Measurements from ENCODE around the gene SLC25A27. TPM values are rescaled to one million over a fixed set of nuclear protein-coding genes. Genes with fewer than 3 reads are reported as not detected.

The SLC25A27 gene
- total RNA-seq, 1 donor from 2014 or later: 0.78 TPM

DNA sequence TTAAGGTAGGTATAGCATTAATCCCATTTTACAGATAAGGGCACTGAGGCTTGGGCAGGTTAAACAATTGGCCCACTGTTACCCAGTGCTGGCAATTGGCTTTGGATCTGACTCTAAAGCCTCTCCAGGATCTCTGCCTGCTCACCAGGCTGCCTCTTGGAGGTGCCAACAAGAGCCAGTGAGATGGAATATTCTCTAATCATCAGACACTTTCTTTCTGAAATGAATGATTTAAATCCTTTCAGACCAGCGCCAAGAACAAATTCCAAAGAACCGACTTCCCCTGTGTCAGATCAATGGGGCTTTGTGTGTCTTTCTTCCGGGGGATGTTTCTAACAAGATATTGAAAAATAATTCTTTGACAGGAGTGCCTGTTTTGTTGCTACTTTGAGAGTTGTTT is 23.8 kb upstream of the SLC25A27 start:
- ATAC-seq (ENCODE audit: low read depth): no peak
- POLR2A ChIA-PET: no interaction called here
- CTCF ChIA-PET: no interaction called here
- TF ChIP-seq, protein P1, sequence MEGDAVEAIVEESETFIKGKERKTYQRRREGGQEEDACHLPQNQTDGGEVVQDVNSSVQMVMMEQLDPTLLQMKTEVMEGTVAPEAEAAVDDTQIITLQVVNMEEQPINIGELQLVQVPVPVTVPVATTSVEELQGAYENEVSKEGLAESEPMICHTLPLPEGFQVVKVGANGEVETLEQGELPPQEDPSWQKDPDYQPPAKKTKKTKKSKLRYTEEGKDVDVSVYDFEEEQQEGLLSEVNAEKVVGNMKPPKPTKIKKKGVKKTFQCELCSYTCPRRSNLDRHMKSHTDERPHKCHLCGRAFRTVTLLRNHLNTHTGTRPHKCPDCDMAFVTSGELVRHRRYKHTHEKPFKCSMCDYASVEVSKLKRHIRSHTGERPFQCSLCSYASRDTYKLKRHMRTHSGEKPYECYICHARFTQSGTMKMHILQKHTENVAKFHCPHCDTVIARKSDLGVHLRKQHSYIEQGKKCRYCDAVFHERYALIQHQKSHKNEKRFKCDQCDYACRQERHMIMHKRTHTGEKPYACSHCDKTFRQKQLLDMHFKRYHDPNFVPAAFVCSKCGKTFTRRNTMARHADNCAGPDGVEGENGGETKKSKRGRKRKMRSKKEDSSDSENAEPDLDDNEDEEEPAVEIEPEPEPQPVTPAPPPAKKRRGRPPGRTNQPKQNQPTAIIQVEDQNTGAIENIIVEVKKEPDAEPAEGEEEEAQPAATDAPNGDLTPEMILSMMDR (IDR thresholded peaks at IDR 0.05): no peak
- Mint-ChIP-seq H3K27ac (no peak overlapping the region), H3K4me3 (no peak overlapping the region), H3K4me1 (peaks cover 7% of the 10 kb centered on the region), H3K36me3 (ENCODE audit: low read depth) (no peaks in the 10 kb centered on the region), H3K9me3 (no peaks in the 10 kb centered on the region), H3K27me3 (no peaks in the 10 kb centered on the region)
- no peak for DNase-seq
- intact Hi-C loops (cut with micrococcal nuclease): no loop called here

DNA sequence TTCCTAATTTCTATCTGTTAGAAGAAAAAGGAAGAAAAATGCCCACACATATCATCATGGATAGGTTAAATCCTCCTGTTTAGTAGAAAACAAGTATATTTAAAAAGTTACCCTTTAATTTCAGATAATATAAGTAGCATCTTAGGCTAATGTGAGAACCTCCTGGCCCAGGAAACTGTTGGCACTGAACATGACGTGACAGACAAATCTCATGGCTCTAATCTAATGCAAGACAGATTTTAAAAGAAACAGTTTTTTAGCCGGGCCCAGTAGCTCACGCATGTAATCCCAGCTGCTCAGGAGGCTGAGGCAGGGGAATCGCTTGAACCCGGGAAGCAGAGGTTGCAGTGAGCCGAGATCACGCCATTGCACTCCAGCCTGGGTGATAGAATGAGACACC is 23.1 kb upstream of the SLC25A27 start:
- H3K27ac Mint-ChIP-seq: no peak overlapping the region
- H3K36me3 Mint-ChIP-seq (ENCODE audit: low read depth): no peaks in the 10 kb centered on the region
- no peaks in the 10 kb centered on the region for H3K9me3 Mint-ChIP-seq
- intact Hi-C loops (cut with micrococcal nuclease): no loop called here
- ChIA-PET CTCF (no interaction called here), POLR2A (no interaction called here)
- peaks cover 7% of the 10 kb centered on the region for H3K4me1 Mint-ChIP-seq
- H3K4me3 Mint-ChIP-seq: no peak overlapping the region
- TF ChIP-seq, protein P1 (IDR thresholded peaks at IDR 0.05): no peak
- no peak for DNase-seq
- no peaks in the 10 kb centered on the region for H3K27me3 Mint-ChIP-seq
- ATAC-seq (ENCODE audit: low read depth): no peak

DNA sequence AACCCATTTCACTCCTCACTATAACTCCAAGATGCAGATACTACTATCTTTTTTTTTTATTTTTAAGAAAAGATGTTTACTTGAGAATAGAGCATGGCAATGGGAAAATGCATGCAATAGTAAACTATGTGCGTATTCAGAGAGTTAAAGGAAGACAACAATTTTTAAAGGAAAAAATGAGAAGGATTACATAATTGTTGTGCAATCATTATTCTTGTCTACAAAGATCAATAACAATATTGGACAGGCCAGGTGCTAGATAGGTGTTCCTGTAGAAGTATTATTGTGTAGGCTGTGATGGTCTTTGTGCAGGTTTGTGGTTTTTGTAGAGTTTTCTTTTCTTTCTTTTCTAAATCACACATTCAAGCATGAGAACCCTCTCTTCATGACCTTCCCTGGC is 20.7 kb upstream of the SLC25A27 start:
- intact Hi-C loops (cut with micrococcal nuclease): no loop called here
- ATAC-seq (ENCODE audit: low read depth) (no peak), DNase-seq (no peak)
- ChIA-PET CTCF (no interaction called here), POLR2A (no interaction called here)
- H3K9me3 Mint-ChIP-seq: no peaks in the 10 kb centered on the region
- no peaks in the 10 kb centered on the region for H3K4me1 Mint-ChIP-seq
- no peak overlapping the region for H3K4me3 Mint-ChIP-seq
- no peaks in the 10 kb centered on the region for H3K36me3 Mint-ChIP-seq (ENCODE audit: low read depth)
- H3K27me3 Mint-ChIP-seq: peaks cover 6% of the 10 kb centered on the region
- TF ChIP-seq, protein P1 (IDR thresholded peaks at IDR 0.05): no peak
- H3K27ac Mint-ChIP-seq: no peak overlapping the region

DNA sequence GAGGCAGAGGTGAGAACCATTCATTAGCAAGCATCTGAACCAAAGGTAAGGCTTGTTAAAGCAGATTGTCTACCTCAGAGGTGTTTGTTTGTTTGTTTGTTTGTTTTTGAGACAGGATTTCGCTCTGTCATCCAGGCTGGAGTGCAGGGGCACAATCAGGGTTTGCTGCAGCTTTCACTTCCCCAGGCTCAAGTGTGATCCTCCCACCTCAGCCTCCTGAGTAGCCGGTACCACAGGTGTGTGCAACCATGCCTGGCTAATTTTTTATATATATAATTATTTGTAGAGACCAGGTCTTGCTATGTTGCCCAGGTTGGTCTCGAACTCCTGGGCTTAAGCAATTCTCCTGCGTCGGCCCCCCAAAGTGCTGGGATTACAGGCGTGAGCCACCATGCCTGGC is 17.3 kb upstream of the SLC25A27 start:
- no peak for DNase-seq
- Mint-ChIP-seq H3K4me3 (no peak overlapping the region), H3K4me1 (peaks cover 8% of the 10 kb centered on the region), H3K36me3 (ENCODE audit: low read depth) (no peaks in the 10 kb centered on the region), H3K9me3 (no peaks in the 10 kb centered on the region), H3K27ac (no peak overlapping the region), H3K27me3 (peaks cover 21% of the 10 kb centered on the region)
- ATAC-seq (ENCODE audit: low read depth): no peak
- CTCF ChIA-PET: no interaction called here
- TF ChIP-seq, protein P1 (IDR thresholded peaks at IDR 0.05): no peak
- intact Hi-C loops (cut with micrococcal nuclease): no loop called here
- POLR2A ChIA-PET: no interaction called here

DNA sequence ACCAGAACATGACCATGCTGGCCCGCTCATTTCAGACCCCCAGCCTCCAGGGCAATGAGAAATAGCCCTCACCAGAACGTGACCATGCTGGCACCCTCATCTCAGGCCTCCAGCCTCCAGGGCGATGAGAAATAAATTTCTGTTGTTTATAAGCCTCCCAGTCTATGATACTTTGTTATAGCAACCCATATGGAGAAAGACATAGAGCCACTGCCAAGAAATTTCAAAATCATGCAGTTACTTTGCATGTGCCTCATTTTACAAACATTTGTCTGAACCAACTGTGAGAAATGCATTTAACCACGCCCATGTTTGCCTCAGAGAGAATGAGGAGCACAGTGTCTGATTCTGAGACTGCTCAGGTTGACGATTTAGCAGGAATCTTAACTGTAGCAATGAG is 15.6 kb upstream of the SLC25A27 start:
- Mint-ChIP-seq H3K9me3 (no peaks in the 10 kb centered on the region), H3K27ac (no peak overlapping the region), H3K36me3 (ENCODE audit: low read depth) (no peaks in the 10 kb centered on the region), H3K27me3 (peaks cover 28% of the 10 kb centered on the region), H3K4me3 (no peak overlapping the region), H3K4me1 (peaks cover 8% of the 10 kb centered on the region)
- ChIA-PET POLR2A (no interaction called here), CTCF (no interaction called here)
- TF ChIP-seq, protein P1 (IDR thresholded peaks at IDR 0.05): no peak
- no peak for DNase-seq
- ATAC-seq (ENCODE audit: low read depth): no peak
- intact Hi-C loops (cut with micrococcal nuclease): no loop called here

All from activated B cell treated with CpG ODN at 0.5 μM for 24 hours (primary cell).